HUES6 (cell line): Measurements from ENCODE around the gene WNK1.
A peak's percentile ranks its signal among the peaks of the same experiment; 100 is the strongest.
"Not testable (repeated sequence)": the region's sequence is repeated elsewhere in the genome, so short reads cannot be mapped to it uniquely, and the experiment has no call there.

Source experiments
- H3K27ac ChIP-seq: 2 replicates; pipeline ENCODE4 v1.7.0; 2013; ENCODE audit warnings: low read depth, mild to moderate bottlenecking, low read length, inconsistent platforms
- H3K27me3 ChIP-seq: 2 replicates; pipeline ENCODE4 v1.6.1; 2013; ENCODE audit warnings: low read length; ENCODE audit not compliant: control insufficient read depth, insufficient read depth
- H3K36me3 ChIP-seq: 2 replicates; pipeline ENCODE4 v1.6.1; 2013; ENCODE audit warnings: low read length; ENCODE audit not compliant: control insufficient read depth, insufficient read depth
- H3K4me1 ChIP-seq: 2 replicates; pipeline ENCODE4 v1.6.1; 2013; ENCODE audit warnings: low read length; ENCODE audit not compliant: control insufficient read depth, insufficient read depth
- H3K4me3 ChIP-seq: 2 replicates; pipeline ENCODE4 v1.5.1; 2013; ENCODE audit warnings: low read depth, low read length
- H3K9ac ChIP-seq: one replicate; pipeline ENCODE4 v1.6.1; 2013; ENCODE audit warnings: mild to moderate bottlenecking, low read length
- H3K9me3 ChIP-seq: 2 replicates; pipeline ENCODE4 v1.6.1; 2013; ENCODE audit warnings: low read depth, low read length; ENCODE audit not compliant: control insufficient read depth, insufficient read depth

Gene WNK1

GRCh38 chr12:806200-806791 lies 53.9 kb downstream of the WNK1 start:
- no peak overlapping the region for H3K9ac ChIP-seq
- no peaks in the 10 kb centered on the region for H3K27me3 ChIP-seq
- H3K9me3 ChIP-seq: no peaks in the 10 kb centered on the region
- H3K36me3 ChIP-seq: no peaks in the 10 kb centered on the region
- no peak overlapping the region for H3K27ac ChIP-seq
- no peak overlapping the region for H3K4me3 ChIP-seq
- H3K4me1 ChIP-seq: no peaks in the 10 kb centered on the region; the same call in 1 of the 2 replicates

- H3K27ac ChIP-seq: no peak overlapping the region
- no peaks in the 10 kb centered on the region for H3K27me3 ChIP-seq
- no peaks in the 10 kb centered on the region; the same call in 1 of the 2 replicates for H3K4me1 ChIP-seq
- no peaks in the 10 kb centered on the region for H3K36me3 ChIP-seq
- no peak overlapping the region for H3K9ac ChIP-seq
- no peaks in the 10 kb centered on the region for H3K9me3 ChIP-seq
- H3K4me3 ChIP-seq: no peak overlapping the region
Observed at GRCh38 chr12:807041-807735, 54.8 kb downstream of the WNK1 start.

GRCh38 chr12:810116-810515 lies 57.7 kb downstream of the WNK1 start:
- no peak overlapping the region for H3K27ac ChIP-seq
- H3K36me3 ChIP-seq: peaks cover 14% of the 10 kb centered on the region
- H3K9ac ChIP-seq: no peak overlapping the region
- H3K4me3 ChIP-seq: no peak overlapping the region
- no peaks in the 10 kb centered on the region for H3K9me3 ChIP-seq
- no peaks in the 10 kb centered on the region; the same call in 1 of the 2 replicates for H3K4me1 ChIP-seq
- H3K27me3 ChIP-seq: no peaks in the 10 kb centered on the region

- no peaks in the 10 kb centered on the region; the same call in 1 of the 2 replicates for H3K4me1 ChIP-seq
- no peak overlapping the region for H3K27ac ChIP-seq
Observed at GRCh38 chr12:810671-811415, 58.5 kb downstream of the WNK1 start.

GRCh38 chr12:812950-813349 lies 60.6 kb downstream of the WNK1 start:
- H3K27me3 ChIP-seq: no peaks in the 10 kb centered on the region
- no peak overlapping the region for H3K9ac ChIP-seq
- no peak overlapping the region for H3K27ac ChIP-seq
- H3K9me3 ChIP-seq: no peaks in the 10 kb centered on the region
- H3K36me3 ChIP-seq: peaks cover 20% of the 10 kb centered on the region
- H3K4me3 ChIP-seq: no peak overlapping the region
- peaks cover 2% of the 10 kb centered on the region; the same call in 1 of the 2 replicates for H3K4me1 ChIP-seq

More at GRCh38 chr12:810671-811415, 58.5 kb downstream of the WNK1 start:
- H3K4me3 ChIP-seq: no peak overlapping the region
- peaks cover 17% of the 10 kb centered on the region for H3K36me3 ChIP-seq
- H3K27me3 ChIP-seq: no peaks in the 10 kb centered on the region
- H3K9me3 ChIP-seq: no peaks in the 10 kb centered on the region
- H3K9ac ChIP-seq: no peak overlapping the region

- H3K9me3 ChIP-seq: not testable (repeated sequence)
- peaks cover 12% of the 10 kb centered on the region for H3K4me1 ChIP-seq
Observed at GRCh38 chr12:817456-817855, 65.1 kb downstream of the WNK1 start.

GRCh38 chr12:817941-818600 lies 65.7 kb downstream of the WNK1 start:
- peaks cover 12% of the 10 kb centered on the region for H3K4me1 ChIP-seq
- no peaks in the 10 kb centered on the region for H3K27me3 ChIP-seq
- no peak overlapping the region for H3K9ac ChIP-seq
- H3K4me3 ChIP-seq: no peak overlapping the region
- peaks cover 24% of the 10 kb centered on the region for H3K36me3 ChIP-seq
- no peaks in the 10 kb centered on the region; the same call in 1 of the 2 replicates for H3K9me3 ChIP-seq
- 0 out of 2 replicates have a peak overlapping the region, but pooled peaks have one; percentile 7 for H3K27ac ChIP-seq

More at GRCh38 chr12:817456-817855, 65.1 kb downstream of the WNK1 start:
- H3K4me3 ChIP-seq, H3K9ac ChIP-seq, H3K27ac ChIP-seq, H3K27me3 ChIP-seq: not testable (repeated sequence)
- peaks cover 24% of the 10 kb centered on the region for H3K36me3 ChIP-seq

GRCh38 chr12:818733-819132 lies 66.4 kb downstream of the WNK1 start:
- Histone ChIP-seq H3K36me3 (peaks cover 19% of the 10 kb centered on the region), H3K9me3 (no peaks in the 10 kb centered on the region; the same call in 1 of the 2 replicates), H3K4me3 (no peak overlapping the region), H3K9ac (no peak overlapping the region), H3K4me1 (peaks cover 12% of the 10 kb centered on the region), H3K27me3 (no peaks in the 10 kb centered on the region), H3K27ac (0 out of 2 replicates have a peak overlapping the region, but pooled peaks have one; percentile 7)

GRCh38 chr12:820336-820735 lies 68.0 kb downstream of the WNK1 start:
- Histone ChIP-seq H3K4me1 (peaks cover 12% of the 10 kb centered on the region), H3K9me3 (no peaks in the 10 kb centered on the region; the same call in 1 of the 2 replicates), H3K27me3 (no peaks in the 10 kb centered on the region), H3K36me3 (peaks cover 9% of the 10 kb centered on the region), H3K27ac (no peak overlapping the region), H3K4me3 (no peak overlapping the region), H3K9ac (no peak overlapping the region)

- Histone ChIP-seq H3K27me3 (no peaks in the 10 kb centered on the region), H3K36me3 (peaks cover 17% of the 10 kb centered on the region), H3K27ac (no peak overlapping the region), H3K9ac (no peak overlapping the region), H3K4me1 (peaks cover 8% of the 10 kb centered on the region), H3K4me3 (no peak overlapping the region), H3K9me3 (no peaks in the 10 kb centered on the region; the same call in 1 of the 2 replicates)
Observed at GRCh38 chr12:823028-823698, 70.8 kb downstream of the WNK1 start.
